Tibial nerve (tissue), 4 donors: Measurements from ENCODE around the gene CLDN34. TPM values are rescaled to one million over a fixed set of nuclear protein-coding genes. Genes with fewer than 3 reads are reported as not detected.

Source experiments
- DNase-seq, 2 donors: peaks; one replicate each; pipeline ENCODE4 v3.0.0-alpha.2; 2019; ENCODE audit warnings: low spot score in 2 of 2
- H3K27ac ChIP-seq, 4 donors: fragments of 200-600 bp; sonication (generic) in 3 of 4; one replicate each; pipeline ENCODE4 v1.5.1; 2017 to 2019; ENCODE audit warnings: mild to moderate bottlenecking in 1 of 4
- H3K27me3 ChIP-seq, 2 donors: fragments of 200-600 bp; sonication (generic) in 1 of 2; one replicate each; pipeline versions ENCODE4 v1.5.1 to v1.6.0; 2017 to 2019
- H3K36me3 ChIP-seq, 3 donors: fragments of 200-600 bp; sonication (generic); one replicate each; pipeline ENCODE4 v1.5.1; 2018 to 2019
- H3K4me1 ChIP-seq, 4 donors: fragments of 200-600 bp; sonication (generic) in 3 of 4; one replicate each; pipeline ENCODE4 v1.5.1; 2017 to 2019
- H3K4me3 ChIP-seq, 4 donors: fragments of 200-600 bp; sonication (generic) in 3 of 4; one replicate each; pipeline ENCODE4 v1.5.1; 2017 to 2019; ENCODE audit warnings: mild to moderate bottlenecking in 1 of 4, moderate library complexity in 1 of 4
- H3K9me3 ChIP-seq, 4 donors: fragments of 200-600 bp; sonication (generic) in 3 of 4; one replicate each; pipeline ENCODE4 v1.5.1; 2017 to 2019
- CTCF ChIP-seq, 5 experiments: fragments of 200-600 bp in 3 of 5; fragments of 450-650 bp in 2 of 5; sonication (generic) in 3 of 5; IDR thresholded peaks; one replicate each; pipeline ENCODE4 v1.5.1; 2016 to 2019; ENCODE audit warnings: antibody characterized with exemption in 5 of 5, mild to moderate bottlenecking in 3 of 5, moderate library complexity in 2 of 5
- EP300 ChIP-seq, 2 donors: sonication (generic); formaldehyde crosslinking; IDR thresholded peaks; one replicate each; pipeline ENCODE4 v1.6.1; 2017; ENCODE audit warnings: antibody characterized with exemption in 2 of 2, mild to moderate bottlenecking in 1 of 2
- POLR2A ChIP-seq, 2 donors: fragments of 450-650 bp; IDR thresholded peaks; one replicate each; pipeline ENCODE4 v1.6.1; 2017; ENCODE audit warnings: antibody characterized with exemption in 2 of 2, mild to moderate bottlenecking in 2 of 2, moderate library complexity in 2 of 2
- WGBS, 2 donors: methylation state at CpG; one replicate each; pipeline ENCODE4 v1.1.5; 2018; 5-methylcytosine and 5-hydroxymethylcytosine counted together
- total RNA-seq, 4 donors: library from RNA; depleted of rRNA; stranded (reverse); fragments of >200 nt; gene quantifications; one replicate each; pipeline ENCODE4 v1.1.0, GENCODE V29; 2016

CLDN34 gene
- total RNA-seq, 4 donors from 2014 or later: not detected

- DNase-seq: no peak
- peaks cover 0 to 8% (median 0%) of the 10 kb centered on the region in 4 donors for H3K9me3 ChIP-seq
- no peaks in the 10 kb centered on the region for H3K36me3 ChIP-seq
- TF ChIP-seq CTCF (IDR thresholded peaks at IDR 0.05) (no peak), EP300 (IDR thresholded peaks at IDR 0.05) (no peak), POLR2A (IDR thresholded peaks at IDR 0.05) (no peak)
- no peaks in the 10 kb centered on the region for H3K27me3 ChIP-seq
- no peaks in the 10 kb centered on the region for H3K4me1 ChIP-seq
- H3K4me3 ChIP-seq: no peak overlapping the region
- 29 to 71% methylated on average over 1 of the region's 1 CpG for WGBS, 2 donors
- H3K27ac ChIP-seq: no peak overlapping the region
Observed at GRCh38 chrX:9952300-9952699, 14.9 kb upstream of the CLDN34 start.

GRCh38 chrX:9953396-9953795, 13.8 kb upstream of the CLDN34 start:
- H3K36me3 ChIP-seq: no peaks in the 10 kb centered on the region
- no peaks in the 10 kb centered on the region for H3K4me1 ChIP-seq
- 82 to 92% methylated on average over 1 to 2 of the region's 2 CpGs for WGBS, 2 donors
- no peak overlapping the region for H3K27ac ChIP-seq
- DNase-seq: no peak
- TF ChIP-seq POLR2A (IDR thresholded peaks at IDR 0.05) (no peak), CTCF (IDR thresholded peaks at IDR 0.05) (no peak), EP300 (IDR thresholded peaks at IDR 0.05) (no peak)
- no peak overlapping the region for H3K4me3 ChIP-seq
- H3K27me3 ChIP-seq: no peaks in the 10 kb centered on the region
- peaks cover 0 to 8% (median 0%) of the 10 kb centered on the region in 4 donors for H3K9me3 ChIP-seq

GRCh38 chrX:9955506-9955905, 11.7 kb upstream of the CLDN34 start:
- TF ChIP-seq POLR2A (IDR thresholded peaks at IDR 0.05) (no peak), CTCF (IDR thresholded peaks at IDR 0.05) (no peak), EP300 (IDR thresholded peaks at IDR 0.05) (no peak)

GRCh38 chrX:9957743-9958142, 9.4 kb upstream of the CLDN34 start:
- TF ChIP-seq POLR2A (IDR thresholded peaks at IDR 0.05) (no peak), CTCF (IDR thresholded peaks at IDR 0.05) (no peak), EP300 (IDR thresholded peaks at IDR 0.05) (no peak)
- DNase-seq: no peak

More at GRCh38 chrX:9955506-9955905, 11.7 kb upstream of the CLDN34 start:
- Histone ChIP-seq H3K27me3 (no peaks in the 10 kb centered on the region), H3K4me3 (no peak overlapping the region), H3K4me1 (no peaks in the 10 kb centered on the region), H3K9me3 (peaks cover 0 to 8% (median 0%) of the 10 kb centered on the region in 4 donors), H3K36me3 (no peaks in the 10 kb centered on the region), H3K27ac (no peak overlapping the region)
- WGBS, 2 donors: 62 to 75% methylated on average over 6 of the region's 6 CpGs
- DNase-seq: no peak

GRCh38 chrX:9958183-9958582, 9.0 kb upstream of the CLDN34 start:
- WGBS, 2 donors: 86 to 95% methylated on average over 5 of the region's 5 CpGs
- no peaks in the 10 kb centered on the region for H3K4me1 ChIP-seq
- H3K36me3 ChIP-seq: no peaks in the 10 kb centered on the region
- DNase-seq: no peak
- H3K4me3 ChIP-seq: no peak overlapping the region
- peaks cover 0 to 3% (median 0%) of the 10 kb centered on the region in 4 donors for H3K9me3 ChIP-seq
- TF ChIP-seq POLR2A (IDR thresholded peaks at IDR 0.05) (no peak), CTCF (IDR thresholded peaks at IDR 0.05) (no peak), EP300 (IDR thresholded peaks at IDR 0.05) (no peak)
- no peak overlapping the region for H3K27ac ChIP-seq
- no peaks in the 10 kb centered on the region for H3K27me3 ChIP-seq

More at GRCh38 chrX:9957743-9958142, 9.4 kb upstream of the CLDN34 start:
- WGBS, 2 donors: 85 to 86% methylated on average over 5 to 9 of the region's 9 CpGs
- no peak overlapping the region for H3K4me3 ChIP-seq
- H3K4me1 ChIP-seq: no peaks in the 10 kb centered on the region
- no peaks in the 10 kb centered on the region for H3K27me3 ChIP-seq
- no peaks in the 10 kb centered on the region for H3K36me3 ChIP-seq
- H3K27ac ChIP-seq: no peak overlapping the region
- H3K9me3 ChIP-seq: peaks cover 0 to 8% (median 0%) of the 10 kb centered on the region in 4 donors
